GM19240 (cell line): ENCODE data around the gene TBC1D20.
"Not testable (repeated sequence)": the region's sequence is repeated elsewhere in the genome, so short reads cannot be mapped to it uniquely, and the experiment has no call there.

Experiments used
- DNase-seq: peaks from one replicate; pipeline ENCODE4 v3.0.0; 2011; ENCODE audit warnings: low spot score; ENCODE audit not compliant: insufficient read length

The TBC1D20 gene

DNA sequence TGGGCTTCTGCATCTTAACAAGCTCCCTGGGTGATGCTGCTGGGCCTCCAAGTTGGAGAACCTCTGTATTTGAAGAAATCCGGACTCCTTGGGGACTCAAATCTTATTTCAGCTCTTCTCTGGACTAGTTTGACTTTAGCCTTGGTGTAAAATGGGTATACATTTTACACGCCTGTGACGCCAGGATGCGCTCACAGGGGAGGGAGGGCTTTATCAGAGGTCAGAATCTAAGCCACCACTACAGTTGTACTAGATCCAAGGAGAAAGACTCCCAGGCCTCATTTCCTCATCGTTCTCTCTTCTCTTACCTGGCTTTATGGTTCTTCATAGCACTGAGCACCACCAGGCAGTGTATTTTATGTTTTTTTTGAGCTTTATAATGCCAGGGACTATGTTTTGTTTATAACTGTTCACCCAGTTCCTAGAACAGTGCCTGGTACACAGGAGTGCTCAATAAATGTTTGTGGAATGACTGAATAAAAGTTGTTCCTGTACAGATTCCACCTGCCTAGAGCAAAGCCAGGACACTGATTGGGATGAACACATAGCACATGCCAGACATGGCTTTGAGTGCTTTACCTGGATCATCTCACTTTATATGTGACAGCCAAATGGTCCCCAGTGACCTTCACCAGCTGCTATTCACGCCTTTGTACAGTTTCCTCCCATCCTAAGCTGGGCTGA is 59.3 kb downstream of the TBC1D20 start:
- DNase-seq: no peak

- no peak for DNase-seq
These were observed 59.8 kb downstream of the TBC1D20 start for GRCh38 chr20:402496-402885.

DNA sequence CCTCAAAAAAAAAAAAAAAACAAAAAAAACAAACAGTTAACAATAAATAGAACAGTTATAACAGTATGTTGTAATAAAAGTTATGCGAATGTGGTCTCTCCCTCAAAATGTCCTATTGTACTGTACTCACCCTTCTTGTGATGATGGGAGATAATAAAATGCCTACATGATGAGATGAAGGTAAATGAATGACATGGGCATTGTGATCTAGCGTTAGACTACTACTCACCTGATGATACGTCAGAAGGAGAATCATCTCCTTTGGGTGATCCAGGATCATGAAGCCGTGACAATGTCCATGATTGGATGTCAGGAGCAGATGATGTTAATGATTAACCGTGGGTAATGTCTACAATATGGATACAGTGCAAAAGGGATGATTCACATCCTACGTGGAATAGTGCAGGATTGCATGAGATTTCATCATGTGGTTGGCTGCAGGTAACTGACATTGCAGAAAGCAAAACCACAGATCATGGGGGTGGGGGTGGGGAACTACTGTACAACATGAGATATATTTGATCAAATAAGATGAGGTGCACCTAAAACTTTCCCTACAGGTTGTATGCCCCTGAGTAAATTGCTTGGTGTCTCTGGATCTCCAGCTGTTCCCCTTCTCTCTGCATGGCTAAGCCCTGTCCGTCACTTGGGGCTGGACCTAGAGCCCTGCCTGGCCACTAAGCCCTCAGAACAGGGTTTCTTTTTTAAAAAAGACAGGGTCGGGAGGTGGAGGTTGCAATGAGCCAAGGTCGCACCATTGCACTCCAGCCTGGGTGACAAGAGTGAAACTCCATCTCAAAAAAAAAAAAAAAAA is 60.4 kb downstream of the TBC1D20 start:
- DNase-seq: no peak

GRCh38 chr20:400454-401275 is 61.7 kb downstream of the TBC1D20 start:
- DNase-seq: no peak

DNA sequence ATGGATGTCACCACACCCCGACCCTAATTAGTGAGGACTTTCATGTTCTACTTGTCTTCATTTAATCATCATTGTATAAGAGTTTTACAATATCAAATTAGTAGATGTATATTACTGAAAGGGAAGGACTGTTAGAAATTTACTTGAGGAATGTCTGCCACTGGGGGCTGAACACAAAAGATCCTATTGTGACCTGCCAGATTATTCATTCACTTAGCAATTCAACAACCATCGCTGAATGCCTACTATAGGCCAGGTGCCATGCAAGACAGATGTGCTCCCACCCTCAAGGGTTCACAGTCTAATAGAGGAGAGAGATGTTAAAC is 62.2 kb downstream of the TBC1D20 start:
- DNase-seq: no peak

DNA sequence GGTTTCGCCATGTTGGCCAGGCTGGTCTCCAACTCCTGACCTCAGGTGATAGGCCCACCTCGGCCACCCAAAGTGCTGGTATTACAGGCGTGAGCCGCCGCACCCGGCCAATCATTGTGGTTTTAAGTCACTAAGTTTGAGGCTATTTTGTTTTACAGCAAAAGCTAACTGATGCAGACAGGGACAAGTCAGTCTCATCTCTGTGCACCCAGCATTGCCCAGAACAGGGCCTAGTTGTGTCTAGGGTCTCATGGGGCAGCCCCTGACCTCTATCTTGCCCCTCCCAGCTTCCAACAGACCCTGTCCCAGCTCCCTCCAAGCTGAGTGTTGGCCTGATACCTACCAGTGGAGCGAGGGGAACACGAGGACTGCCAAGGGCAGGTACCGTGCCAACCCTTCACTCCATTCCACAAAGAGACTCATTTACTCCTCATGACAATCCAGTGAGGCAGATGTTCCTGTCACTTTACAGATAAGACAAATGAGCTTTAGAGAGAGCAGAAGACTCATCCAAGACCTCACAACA is 63.1 kb downstream of the TBC1D20 start:
- no peak for DNase-seq

GRCh38 chr20:397432-398237 is 64.7 kb downstream of the TBC1D20 start:
- DNase-seq: no peak

- DNase-seq: no peak
These were observed 65.5 kb downstream of the TBC1D20 start for GRCh38 chr20:396619-397431.

DNA sequence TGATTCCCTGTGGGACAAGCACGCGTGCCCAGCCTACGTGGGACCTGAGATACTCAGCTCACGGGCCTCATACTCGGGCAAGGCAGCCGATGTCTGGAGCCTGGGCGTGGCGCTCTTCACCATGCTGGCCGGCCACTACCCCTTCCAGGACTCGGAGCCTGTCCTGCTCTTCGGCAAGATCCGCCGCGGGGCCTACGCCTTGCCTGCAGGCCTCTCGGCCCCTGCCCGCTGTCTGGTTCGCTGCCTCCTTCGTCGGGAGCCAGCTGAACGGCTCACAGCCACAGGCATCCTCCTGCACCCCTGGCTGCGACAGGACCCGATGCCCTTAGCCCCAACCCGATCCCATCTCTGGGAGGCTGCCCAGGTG is 66.1 kb downstream of the TBC1D20 start:
- no peak for DNase-seq

- DNase-seq: not testable (repeated sequence)
These were observed 69.0 kb downstream of the TBC1D20 start for GRCh38 chr20:393296-393695.

- DNase-seq: no peak
These were observed 71.2 kb downstream of the TBC1D20 start for GRCh38 chr20:391041-391711.

DNA sequence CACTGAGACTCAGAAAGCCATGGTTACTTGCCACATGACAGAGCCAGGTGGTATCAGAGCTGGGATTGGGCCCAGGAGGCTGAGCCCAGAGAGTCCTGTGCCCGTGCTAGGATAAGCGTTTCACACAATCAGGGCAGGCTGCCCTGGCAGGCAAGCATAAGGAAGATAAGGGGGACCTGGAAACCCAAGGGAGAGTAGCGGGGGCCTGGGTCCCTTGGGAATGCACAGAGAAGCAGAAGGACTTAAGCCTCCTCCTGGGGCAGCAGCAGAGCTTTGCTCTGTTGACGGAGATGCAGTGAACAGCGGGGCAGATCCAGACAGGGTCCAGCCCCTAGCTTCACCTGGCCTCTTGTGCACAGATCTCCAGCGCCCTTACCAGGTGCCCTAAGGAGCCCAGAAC is 73.1 kb downstream of the TBC1D20 start:
- no peak for DNase-seq

DNA sequence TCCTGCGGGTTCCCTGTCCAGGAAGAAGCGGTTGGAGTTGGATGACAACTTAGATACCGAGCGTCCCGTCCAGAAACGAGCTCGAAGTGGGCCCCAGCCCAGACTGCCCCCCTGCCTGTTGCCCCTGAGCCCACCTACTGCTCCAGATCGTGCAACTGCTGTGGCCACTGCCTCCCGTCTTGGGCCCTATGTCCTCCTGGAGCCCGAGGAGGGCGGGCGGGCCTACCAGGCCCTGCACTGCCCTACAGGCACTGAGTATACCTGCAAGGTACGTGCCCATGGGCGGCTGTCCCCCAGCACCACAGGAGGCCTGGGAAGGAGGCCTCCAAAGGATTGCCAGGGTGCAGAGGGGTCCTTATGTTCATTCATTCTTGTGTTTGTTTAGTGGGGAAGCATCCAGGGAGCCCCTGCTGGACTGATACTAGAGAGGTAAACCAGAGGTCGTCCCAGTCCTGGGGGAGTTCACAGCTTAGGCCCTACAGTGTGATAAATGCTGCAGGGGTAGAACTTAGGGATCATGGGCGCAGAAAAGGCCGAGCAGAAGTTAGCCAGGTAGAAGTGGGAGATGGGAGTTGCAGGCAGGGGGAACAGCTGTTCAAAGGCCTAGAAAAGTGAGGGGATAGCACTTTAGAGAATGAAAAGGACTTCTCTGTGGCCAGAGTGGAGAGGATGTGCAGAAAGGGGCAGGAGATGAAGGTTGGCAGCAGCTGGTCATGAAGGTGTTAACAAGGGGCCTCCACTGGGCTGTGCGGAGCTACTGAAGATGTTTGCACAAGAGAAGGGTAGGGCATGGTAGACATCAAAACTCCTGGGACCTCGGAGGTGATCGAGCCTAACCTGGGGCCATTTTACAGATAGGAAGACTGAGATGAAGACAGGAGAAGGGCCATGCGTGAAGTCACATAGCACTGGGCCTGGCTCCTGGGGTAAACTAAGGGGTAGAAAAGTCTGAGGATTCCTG is 74.0 kb downstream of the TBC1D20 start:
- DNase-seq: no peak

DNA sequence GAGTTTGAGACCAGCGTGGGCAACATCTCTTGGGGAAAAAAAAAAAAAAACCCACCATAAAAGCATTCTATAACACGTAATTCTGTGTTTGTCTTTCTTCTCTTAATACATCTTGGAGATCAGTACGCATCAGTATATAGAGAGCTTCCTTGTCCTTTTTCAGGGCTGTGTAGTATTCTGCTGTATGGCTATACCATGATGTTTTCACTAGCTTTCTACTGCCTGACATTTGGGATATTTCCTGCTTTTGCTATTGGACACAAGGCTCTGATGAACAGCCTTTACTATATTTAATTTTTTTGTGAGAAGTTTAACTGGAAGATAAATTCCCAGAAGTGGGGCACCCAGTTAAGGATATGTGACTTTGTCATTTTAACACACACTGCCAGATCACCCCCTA is 74.8 kb downstream of the TBC1D20 start:
- DNase-seq: no peak

DNA sequence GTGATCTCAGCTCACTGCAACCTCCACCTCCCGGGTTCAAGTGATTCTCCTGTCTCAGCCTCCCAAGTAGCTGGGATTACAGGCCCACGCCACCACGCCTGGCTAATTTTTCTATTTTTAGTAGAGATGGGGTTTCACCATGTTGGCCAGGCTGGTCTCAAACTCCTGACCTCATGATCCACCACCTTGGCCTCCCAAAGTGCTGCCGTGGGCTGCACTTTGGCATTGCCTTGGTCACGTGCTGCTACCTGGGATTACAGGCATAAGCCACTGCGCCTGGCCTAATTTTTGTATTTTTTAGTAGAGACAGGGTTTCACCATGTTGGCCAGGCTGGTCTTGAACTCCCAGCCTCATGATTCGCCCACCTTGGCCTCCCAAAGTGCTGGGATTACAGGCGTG is 75.7 kb downstream of the TBC1D20 start:
- not testable (repeated sequence) for DNase-seq
